Stromal cell of bone marrow (primary cell): ENCODE measurements around the gene NOS3.

ENCODE experiments used
- DNase-seq: peaks from one replicate; pipeline ENCODE4 v3.0.0-alpha.2; 2012; ENCODE audit warnings: low read depth

Gene NOS3

DNA sequence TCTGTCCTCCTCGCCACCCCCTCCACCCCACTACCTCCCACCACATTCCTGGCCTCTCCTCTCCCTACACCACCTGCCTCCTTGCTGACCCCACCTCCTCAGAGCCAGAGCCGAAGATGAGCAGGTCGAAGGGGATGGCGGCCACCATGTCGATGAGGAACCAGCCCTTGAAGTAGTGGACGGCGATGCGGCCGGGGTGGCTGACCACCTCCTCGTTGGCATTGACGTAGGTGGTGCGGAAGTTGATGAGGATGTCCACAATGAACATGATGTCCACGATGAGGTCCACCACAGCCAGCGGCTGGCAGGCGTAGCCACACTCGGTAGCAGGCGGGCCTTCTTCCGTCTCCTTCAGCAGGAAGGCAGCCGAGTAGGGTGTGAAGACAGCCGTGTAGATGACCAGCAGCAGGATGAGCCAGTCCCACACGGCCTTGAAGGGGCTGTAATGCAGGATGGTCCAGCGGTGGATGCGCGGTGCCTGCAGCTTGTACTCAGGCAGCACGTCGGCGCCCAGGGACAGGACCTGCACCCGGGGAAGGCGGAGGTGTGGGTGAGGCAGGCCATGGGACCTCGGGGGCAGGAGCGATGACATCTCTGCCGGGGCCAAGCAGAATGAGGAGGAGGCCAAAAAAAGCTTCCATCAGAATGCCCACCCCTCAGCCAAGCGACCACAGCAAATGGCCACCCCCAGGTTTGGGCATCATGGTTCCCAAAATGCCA lies 38.3 kb upstream of the NOS3 start:
- no peak for DNase-seq

DNA sequence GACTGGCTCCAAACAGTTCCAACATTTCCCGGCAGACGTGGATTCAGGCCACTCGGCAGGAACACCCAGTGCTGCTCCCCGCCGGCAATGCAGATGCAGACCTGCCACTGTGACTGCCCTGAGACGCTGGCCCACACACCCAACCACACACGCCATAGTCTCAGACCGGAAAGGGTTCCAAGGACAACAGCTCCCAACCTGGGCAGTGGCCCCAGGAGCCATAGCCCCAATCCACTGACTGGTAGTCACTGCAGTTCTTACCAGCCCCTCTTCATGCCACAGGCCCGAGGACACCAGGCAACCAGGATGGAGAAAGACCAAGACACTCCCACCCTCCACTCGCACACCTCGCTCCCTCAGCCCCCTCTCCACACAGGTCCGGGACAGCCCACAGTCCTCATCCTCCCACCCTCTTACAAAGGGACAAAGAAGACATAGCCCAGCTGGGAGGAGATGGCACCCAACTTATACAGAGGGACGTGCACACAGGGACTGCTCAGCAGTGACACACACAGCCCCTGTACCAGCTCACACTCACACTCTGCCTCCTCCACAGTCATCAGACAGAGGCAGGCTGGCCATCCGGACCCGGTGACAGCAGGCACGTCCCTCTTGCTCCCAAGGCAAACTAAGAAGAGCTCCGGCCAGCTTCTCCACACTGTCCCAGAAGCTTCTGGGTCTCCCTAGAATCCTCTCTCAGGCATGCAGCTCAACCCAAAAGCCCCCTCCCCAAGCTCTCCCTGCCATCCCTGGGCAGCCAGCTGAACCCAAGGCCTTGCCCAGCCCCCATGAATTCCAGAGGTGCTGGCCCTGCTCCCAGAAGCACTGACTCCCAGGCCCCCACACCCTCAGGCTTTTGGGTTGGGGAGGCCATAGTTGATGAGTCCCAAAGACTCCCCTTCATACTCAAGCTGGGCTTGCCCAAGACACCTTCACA lies 37.5 kb upstream of the NOS3 start:
- no peak for DNase-seq

DNA sequence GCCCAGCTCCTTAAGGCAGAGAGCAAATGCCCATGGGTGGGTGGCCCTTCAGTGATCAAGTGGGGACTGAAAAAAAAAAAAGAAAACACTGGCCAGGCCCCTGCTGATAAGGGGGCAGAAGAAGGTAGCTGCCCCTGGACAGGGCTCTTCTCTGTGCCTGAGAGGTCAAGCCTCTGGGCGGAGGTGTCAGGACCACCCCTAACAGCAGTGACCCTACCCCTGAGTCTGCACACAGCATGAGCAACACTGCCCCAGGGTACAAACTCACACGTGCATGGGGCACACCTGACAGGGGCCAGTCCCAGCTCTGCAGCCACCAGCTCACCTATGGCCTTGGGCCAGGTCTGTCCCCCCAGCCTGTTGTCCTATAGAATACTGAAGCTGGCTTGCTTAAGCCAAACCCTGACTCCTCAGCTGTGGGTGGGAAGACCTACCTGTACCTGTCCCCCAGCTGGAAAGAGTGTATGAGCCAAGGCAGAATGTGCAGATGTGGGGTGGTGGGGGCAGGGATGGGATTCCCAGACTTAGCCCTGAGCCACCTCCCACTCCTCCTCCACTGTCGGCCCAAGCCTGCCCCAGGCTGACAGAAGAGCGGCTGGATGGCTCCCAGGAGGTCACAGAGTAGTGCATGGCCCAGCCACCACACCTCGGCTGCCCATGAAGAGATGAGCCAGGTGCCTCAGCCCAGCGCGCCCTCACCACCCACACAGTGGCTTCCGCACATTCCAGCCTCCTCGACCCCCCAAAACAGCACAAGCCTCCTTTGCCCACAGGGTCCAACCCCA lies 36.4 kb upstream of the NOS3 start:
- no peak for DNase-seq

GRCh38 chr7:150954986-150955518 lies 35.8 kb upstream of the NOS3 start:
- no peak for DNase-seq

GRCh38 chr7:150955519-150956394 lies 35.1 kb upstream of the NOS3 start:
- no peak for DNase-seq

DNA sequence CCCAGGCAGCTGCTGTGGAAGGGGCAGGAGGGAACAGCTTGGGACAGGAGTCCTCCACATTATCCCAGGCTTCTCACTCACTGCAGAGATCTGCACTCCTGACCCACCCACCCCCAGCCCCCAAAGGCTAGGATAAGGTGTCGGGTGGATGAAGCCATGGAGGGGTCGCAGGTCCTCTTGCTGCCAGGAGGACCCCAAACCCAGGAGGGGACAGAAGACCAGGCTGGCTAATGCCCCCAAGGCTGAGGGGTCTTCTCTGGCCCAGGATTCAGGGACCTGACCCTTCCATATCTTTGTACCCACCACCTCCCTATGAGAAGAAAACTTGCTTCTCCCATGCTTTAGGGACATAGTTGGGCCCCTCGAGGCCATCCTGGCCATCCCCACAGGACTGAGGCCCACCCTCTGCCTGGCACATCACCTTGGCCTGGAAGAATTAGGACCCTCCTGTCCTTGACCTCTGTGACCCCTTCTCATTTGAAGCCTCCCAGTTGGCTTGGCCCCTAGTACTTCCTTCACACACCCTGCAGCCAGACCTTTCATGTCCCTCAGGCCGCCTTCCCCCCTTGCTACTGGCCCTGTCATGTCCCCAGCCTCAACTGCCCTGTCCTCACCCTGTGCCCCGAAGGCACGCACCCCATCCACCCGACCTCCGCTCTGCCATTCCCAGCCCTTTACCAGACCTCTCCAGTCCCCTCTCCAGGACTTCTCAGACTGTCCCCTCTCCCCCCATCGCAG lies 34.3 kb upstream of the NOS3 start:
- no peak for DNase-seq

DNA sequence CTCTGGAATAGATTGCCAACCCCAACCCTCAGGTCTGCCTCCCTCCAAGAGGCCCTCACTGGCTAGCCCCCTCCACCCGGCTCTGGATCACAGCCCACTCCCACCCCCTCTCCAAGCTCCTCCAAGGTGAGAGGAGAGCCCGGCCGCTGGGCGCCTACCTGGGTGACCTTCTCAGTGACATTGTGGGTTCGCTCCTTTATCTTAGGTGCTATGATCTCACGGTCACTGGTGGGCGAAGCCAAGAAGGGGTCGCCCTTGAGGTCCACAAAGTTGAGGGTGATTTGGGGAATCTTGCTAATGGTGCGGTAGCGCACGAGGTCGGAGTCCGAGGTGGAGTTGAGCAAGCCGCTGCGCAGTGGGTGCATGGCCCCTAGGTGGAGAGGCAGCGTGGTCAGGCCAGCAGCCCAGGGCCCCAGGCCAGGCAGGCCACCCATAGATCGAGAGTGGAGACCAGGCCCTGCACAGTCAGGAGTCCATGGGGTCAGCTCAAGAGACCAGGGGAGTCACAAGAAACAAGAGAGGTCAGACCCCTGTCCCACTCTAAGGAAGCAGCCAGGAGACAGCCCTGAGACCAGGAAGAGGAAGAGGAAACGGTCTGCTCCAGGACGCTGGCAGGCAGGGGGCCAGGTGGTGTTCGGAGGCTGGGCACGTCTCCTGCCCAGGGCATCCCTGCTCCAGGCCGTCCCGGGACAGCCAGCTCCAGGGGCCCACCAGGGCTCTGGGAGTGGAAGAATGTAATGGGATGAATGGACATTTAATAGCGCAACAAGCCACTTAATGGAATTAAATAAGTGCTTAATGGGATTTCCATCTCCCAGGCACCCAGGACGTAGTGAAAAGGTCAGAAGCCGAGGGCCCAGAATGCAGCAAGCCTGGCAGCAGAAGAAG lies 33.4 kb upstream of the NOS3 start:
- no peak for DNase-seq

GRCh38 chr7:150958062-150958552 lies 32.7 kb upstream of the NOS3 start:
- no peak for DNase-seq

DNA sequence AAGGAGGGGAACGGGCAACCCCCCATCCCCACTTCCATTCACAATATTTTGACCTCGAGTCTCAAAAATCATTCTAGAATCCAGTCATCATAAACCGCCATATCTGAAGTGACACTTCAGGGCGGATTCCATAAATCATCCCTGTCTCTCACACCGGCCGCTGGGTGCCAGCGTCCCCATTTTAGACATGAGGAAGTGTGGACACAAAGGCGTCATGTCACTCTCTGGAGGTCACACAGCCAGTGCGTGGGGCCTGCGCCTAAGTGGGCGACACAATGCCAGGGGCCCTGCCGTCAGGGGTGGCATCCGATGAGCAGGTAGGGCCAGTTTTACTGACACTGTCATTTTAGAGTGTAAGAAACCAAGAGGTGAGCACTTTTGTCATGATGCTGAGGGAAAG lies 32.2 kb upstream of the NOS3 start:
- no peak for DNase-seq

DNA sequence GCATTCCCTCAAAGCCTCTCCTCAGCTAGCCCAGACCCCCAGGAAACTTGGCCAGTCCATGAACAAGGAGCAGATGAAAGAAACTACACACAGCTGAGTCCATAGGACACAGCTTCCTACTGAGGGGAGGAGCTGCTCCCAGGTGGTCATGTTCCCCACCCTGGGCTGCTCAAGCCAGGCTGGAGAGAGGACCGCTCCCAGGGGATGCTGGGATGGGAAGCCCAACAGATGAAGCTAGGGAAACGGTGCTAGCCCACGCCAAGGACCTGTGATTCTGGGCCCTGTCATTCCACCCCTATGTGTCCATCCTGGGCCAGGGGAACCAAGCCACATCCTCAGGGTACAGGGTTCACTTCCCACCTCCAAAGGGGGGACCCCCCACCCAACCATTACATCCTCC lies 31.7 kb upstream of the NOS3 start:
- DNase-seq, result no peak

DNA sequence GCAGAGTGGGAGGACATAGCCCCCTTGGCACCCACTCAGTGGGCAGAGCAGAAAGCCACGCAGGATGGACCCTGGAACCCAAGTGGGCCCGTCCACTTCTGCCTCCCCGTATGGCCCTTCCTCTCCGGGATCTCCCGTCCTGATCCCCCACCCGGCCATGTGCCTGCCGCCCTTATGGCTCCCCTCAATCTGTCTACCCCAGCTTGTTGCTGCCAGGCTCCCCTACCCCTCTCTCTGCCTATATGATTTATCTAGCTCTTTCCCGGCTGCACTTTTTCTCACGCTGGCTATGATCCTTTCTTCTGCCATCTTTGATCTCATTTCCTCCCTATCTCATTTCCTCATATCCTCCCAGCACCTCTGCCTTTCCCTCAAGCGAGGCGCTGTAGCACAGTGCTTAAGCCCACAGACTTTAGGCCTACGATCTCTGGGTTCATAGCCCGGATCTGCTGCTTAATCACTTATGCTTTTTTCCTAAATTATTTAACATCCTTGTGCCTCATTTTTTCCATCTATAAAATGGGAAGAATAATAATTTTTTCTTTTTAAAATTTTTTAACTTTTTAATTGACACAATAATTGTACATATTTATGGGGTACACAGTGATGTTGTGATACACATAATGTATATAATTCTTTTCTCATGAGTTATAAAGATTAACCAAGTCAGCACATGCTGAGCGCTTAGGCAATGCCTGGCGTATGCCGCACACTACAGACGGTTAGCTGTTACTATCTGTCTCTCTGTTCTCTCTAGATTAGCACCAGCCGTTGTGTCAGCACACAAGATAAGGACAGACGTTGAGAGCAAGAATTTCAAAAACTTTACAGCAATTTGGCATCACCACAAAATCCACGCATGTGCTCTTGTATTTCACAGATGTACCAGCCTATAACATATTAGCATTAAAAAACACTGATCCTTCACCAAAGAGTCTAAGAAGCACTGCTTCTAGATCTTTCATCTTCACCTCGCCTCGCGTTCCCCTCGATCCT lies 30.8 kb upstream of the NOS3 start:
- DNase-seq, result no peak

GRCh38 chr7:150961510-150962289 lies 29.1 kb upstream of the NOS3 start:
- no peak for DNase-seq

DNA sequence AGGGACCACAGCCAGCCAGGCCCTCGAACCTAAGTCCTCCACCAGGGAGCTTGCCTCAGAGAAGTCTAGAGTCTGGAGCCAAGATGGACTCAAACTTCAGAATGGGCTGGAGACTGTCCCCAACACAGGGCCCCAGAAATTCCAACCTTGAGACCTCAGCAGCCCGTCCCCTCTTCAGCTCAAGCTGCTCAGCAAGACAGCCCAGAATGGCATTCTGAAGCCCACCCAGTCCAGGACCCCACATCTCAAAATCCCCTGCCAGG lies 28.6 kb upstream of the NOS3 start:
- no peak for DNase-seq

DNA sequence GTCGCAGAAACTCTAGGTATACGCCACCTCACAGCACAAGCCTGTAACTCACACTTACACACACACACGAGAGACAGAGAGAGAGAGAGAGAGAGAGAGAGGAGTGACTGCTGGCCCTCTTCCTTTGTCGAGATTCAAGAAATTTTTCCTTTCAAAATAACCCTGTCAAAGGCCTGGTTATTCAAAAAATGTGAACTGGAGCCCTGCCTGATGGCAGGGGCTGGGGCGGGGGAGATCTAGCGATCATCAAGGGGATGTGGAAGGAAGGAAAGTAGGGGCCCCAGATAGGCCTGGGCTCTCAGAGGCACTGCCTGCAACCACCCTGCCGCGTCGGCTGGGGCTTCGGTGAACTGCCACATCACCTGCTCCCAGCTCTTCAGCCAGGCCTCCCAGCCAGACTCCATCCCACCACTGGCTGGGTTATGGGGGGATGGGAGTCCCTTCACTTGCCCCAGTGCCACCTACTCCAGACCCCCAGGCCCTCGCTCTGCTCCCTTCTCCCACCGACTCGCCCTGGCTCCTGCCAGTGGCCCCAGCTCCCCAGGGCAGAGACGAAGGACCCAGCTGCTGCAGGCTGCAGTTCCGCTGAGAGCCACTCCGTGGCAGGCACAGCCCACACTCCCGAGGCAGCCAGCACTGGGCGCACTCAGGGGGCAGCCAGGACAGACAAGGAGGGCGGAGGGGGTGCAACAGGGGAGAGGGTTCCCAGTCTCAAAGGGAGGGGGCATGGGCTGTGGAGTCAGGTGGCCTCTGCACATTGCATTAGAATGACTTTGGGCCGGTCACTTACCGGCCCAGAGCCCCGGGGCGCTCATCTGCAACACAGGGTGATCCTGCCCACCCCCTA lies 28.0 kb upstream of the NOS3 start:
- DNase-seq, result no peak

GRCh38 chr7:150963707-150964559 lies 26.9 kb upstream of the NOS3 start:
- no peak for DNase-seq
